CD4-positive, alpha-beta T cell treated with Interleukin-21 for 1 hour (primary cell): ENCODE results near the gene SHLD1.
"Not testable (repeated sequence)": the region's sequence is repeated elsewhere in the genome, so short reads cannot be mapped to it uniquely, and the experiment has no call there.

ENCODE experiments used
- DNase-seq: peaks from one replicate; pipeline ENCODE4 v3.0.0-alpha.2; 2020

The SHLD1 gene

GRCh38 chr20:5781798-5782750, 31.9 kb downstream of the SHLD1 start:
- no peak for DNase-seq

GRCh38 chr20:5784735-5785134, 34.5 kb downstream of the SHLD1 start:
- no peak for DNase-seq

- DNase-seq: no peak
Observed at GRCh38 chr20:5785146-5785545, 34.9 kb downstream of the SHLD1 start.

GRCh38 chr20:5786930-5787795, 37.0 kb downstream of the SHLD1 start:
- no peak for DNase-seq

GRCh38 chr20:5787796-5788165, 37.6 kb downstream of the SHLD1 start:
- no peak for DNase-seq

- DNase-seq: peak; percentile 90
Observed at GRCh38 chr20:5788385-5788895, 38.2 kb downstream of the SHLD1 start.

GRCh38 chr20:5789827-5790226, 39.6 kb downstream of the SHLD1 start:
- DNase-seq: no peak

GRCh38 chr20:5793916-5794315, 43.7 kb downstream of the SHLD1 start:
- no peak for DNase-seq

GRCh38 chr20:5796331-5797040, 46.3 kb downstream of the SHLD1 start:
- DNase-seq: no peak

- no peak for DNase-seq
Observed at GRCh38 chr20:5797165-5797564, 47.0 kb downstream of the SHLD1 start.

GRCh38 chr20:5797843-5798462, 47.8 kb downstream of the SHLD1 start:
- DNase-seq: no peak

GRCh38 chr20:5803754-5804303, 53.6 kb downstream of the SHLD1 start:
- not testable (repeated sequence) for DNase-seq

GRCh38 chr20:5806457-5807263, 56.5 kb downstream of the SHLD1 start:
- no peak for DNase-seq

- no peak for DNase-seq
Observed at GRCh38 chr20:5807431-5807830, 57.2 kb downstream of the SHLD1 start.

- no peak for DNase-seq
Observed at GRCh38 chr20:5808901-5809300, 58.7 kb downstream of the SHLD1 start.

- DNase-seq: no peak
Observed at GRCh38 chr20:5809495-5809894, 59.3 kb downstream of the SHLD1 start.

GRCh38 chr20:5810800-5811422, 60.7 kb downstream of the SHLD1 start:
- no peak for DNase-seq

GRCh38 chr20:5811746-5812145, 61.5 kb downstream of the SHLD1 start:
- no peak for DNase-seq

- no peak for DNase-seq
Observed at GRCh38 chr20:5818346-5818681, 68.1 kb downstream of the SHLD1 start.

GRCh38 chr20:5820738-5821137, 70.5 kb downstream of the SHLD1 start:
- no peak for DNase-seq
